Measurements from ENCODE around the gene UNC93A.

DNA sequence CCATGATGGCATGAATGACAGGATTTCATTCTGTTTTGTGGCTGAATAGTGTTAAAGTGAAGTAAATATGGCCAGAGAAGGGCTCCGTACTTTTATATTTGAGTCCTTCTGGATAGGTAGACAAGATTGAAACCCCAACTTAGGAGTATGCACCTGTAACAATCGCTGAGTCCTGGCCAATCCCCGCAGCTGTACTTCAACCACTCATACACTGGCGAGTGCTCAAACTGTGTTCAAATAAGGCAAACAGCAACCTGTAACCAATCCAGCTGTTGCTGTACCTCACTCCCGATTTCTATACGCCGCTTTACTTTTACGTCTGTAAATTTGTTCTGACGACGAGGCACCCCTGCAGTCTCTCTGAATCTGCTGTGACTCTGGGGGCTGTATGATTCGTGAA, 40.5 kb downstream of the UNC93A start:
- TF ChIP-seq EZH2 (IDR thresholded peaks at IDR 0.05; ENCODE audit: borderline replicate concordance, low read depth, low read length, poor library complexity, severe bottlenecking) = no peak
- TF ChIP-seq, protein P1, sequence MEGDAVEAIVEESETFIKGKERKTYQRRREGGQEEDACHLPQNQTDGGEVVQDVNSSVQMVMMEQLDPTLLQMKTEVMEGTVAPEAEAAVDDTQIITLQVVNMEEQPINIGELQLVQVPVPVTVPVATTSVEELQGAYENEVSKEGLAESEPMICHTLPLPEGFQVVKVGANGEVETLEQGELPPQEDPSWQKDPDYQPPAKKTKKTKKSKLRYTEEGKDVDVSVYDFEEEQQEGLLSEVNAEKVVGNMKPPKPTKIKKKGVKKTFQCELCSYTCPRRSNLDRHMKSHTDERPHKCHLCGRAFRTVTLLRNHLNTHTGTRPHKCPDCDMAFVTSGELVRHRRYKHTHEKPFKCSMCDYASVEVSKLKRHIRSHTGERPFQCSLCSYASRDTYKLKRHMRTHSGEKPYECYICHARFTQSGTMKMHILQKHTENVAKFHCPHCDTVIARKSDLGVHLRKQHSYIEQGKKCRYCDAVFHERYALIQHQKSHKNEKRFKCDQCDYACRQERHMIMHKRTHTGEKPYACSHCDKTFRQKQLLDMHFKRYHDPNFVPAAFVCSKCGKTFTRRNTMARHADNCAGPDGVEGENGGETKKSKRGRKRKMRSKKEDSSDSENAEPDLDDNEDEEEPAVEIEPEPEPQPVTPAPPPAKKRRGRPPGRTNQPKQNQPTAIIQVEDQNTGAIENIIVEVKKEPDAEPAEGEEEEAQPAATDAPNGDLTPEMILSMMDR (conservative IDR thresholded peaks at IDR 0.05; ENCODE audit: low read depth, low read length) = no peak

Measured in A673 (cell line).